ENCODE results near the gene R3HDM1.
"Not testable (repeated sequence)": the region's sequence is repeated elsewhere in the genome, so short reads cannot be mapped to it uniquely, and the experiment has no call there.

DNA sequence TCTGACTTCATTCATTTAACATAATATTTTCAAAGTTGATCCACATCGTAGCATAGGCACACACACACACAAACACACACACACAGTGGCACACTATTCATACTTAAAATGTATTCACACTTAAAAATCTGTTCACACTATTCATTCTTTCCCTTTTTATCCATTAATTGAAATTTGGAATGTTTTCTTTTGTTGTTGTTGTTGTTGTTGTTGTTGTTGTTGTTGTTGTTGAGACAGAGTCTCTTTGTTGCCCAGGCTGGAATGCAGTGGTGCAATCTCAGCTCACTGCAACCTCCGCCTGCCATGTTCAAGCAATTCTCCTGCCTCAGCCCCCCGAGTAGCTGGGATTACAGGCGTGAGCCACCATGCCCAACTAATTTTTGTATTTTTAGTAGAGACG lies 123.0 kb downstream of the R3HDM1 start:
- TF ChIP-seq POLR2A (IDR thresholded peaks at IDR 0.05; ENCODE audit: low read depth, low read length), result not testable (repeated sequence)
- TF ChIP-seq, protein P1, sequence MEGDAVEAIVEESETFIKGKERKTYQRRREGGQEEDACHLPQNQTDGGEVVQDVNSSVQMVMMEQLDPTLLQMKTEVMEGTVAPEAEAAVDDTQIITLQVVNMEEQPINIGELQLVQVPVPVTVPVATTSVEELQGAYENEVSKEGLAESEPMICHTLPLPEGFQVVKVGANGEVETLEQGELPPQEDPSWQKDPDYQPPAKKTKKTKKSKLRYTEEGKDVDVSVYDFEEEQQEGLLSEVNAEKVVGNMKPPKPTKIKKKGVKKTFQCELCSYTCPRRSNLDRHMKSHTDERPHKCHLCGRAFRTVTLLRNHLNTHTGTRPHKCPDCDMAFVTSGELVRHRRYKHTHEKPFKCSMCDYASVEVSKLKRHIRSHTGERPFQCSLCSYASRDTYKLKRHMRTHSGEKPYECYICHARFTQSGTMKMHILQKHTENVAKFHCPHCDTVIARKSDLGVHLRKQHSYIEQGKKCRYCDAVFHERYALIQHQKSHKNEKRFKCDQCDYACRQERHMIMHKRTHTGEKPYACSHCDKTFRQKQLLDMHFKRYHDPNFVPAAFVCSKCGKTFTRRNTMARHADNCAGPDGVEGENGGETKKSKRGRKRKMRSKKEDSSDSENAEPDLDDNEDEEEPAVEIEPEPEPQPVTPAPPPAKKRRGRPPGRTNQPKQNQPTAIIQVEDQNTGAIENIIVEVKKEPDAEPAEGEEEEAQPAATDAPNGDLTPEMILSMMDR (conservative IDR thresholded peaks at IDR 0.05; ENCODE audit: low read depth, low read length), result not testable (repeated sequence)
